H1 (cell line): ENCODE data around the gene SLC2A4. TPM values are rescaled to one million over a fixed set of nuclear protein-coding genes. Genes with fewer than 3 reads are reported as not detected.
A peak's percentile ranks its signal among the peaks of the same experiment; 100 is the strongest.

Source experiments
- CREB1 ChIP-seq: IDR thresholded peaks from 2 replicates; pipeline ENCODE4 v1.6.1; 2012; ENCODE audit warnings: inconsistent platforms
- E2F6 ChIP-seq: IDR thresholded peaks from 2 replicates; pipeline ENCODE4 v1.6.1; 2012; ENCODE audit warnings: inconsistent platforms
- EP300 ChIP-seq, 2 experiments: IDR thresholded peaks; 1 replicate in 1 of 2; 2 replicates in 1 of 2; pipeline ENCODE4 v1.6.1; 2011 to 2012; ENCODE audit warnings: low read depth in 2 of 2, low read length in 2 of 2, mild to moderate bottlenecking in 2 of 2, borderline replicate concordance in 1 of 2, inconsistent platforms in 1 of 2, moderate library complexity in 1 of 2
- JUN ChIP-seq: IDR thresholded peaks from 2 replicates; pipeline ENCODE4 v1.6.1; 2011; ENCODE audit warnings: low read depth, mild to moderate bottlenecking, improper control_type of control experiment, low read length
- POLR2A ChIP-seq, 2 experiments: IDR thresholded peaks; 1 replicate in 1 of 2; 2 replicates in 1 of 2; pipeline ENCODE4 v1.6.1; 2011; ENCODE audit warnings: low read depth in 2 of 2, low read length in 2 of 2, mild to moderate bottlenecking in 2 of 2; ENCODE audit errors: control extremely low read depth in 1 of 2
- POLR2AphosphoS5 ChIP-seq: IDR thresholded peaks from 2 replicates; pipeline ENCODE4 v1.6.1; 2011; ENCODE audit warnings: low read depth, low read length
- SAP30 ChIP-seq: fragments of 300-600 bp; sonication (generic); IDR thresholded peaks from 2 replicates; pipeline ENCODE4 v1.7.1; 2012; ENCODE audit warnings: low read length, moderate library complexity, mild to moderate bottlenecking, inconsistent platforms; ENCODE audit not compliant: insufficient read depth, insufficient replicate concordance
- SIX5 ChIP-seq: IDR thresholded peaks from 2 replicates; pipeline ENCODE4 v1.6.1; 2011; ENCODE audit warnings: mild to moderate bottlenecking, low read depth, low read length
- polyA plus RNA-seq, 7 experiments: library from polyadenylated mRNA; depleted of rRNA in 3 of 7; stranded (reverse) in 5 of 7; unstranded in 2 of 7; fragments of >200 nt in 5 of 7; fragments of 200-250 nt in 2 of 7; gene quantifications; 1 replicate in 5 of 7; 2 replicates in 1 of 7; 4 replicates in 1 of 7; pipeline versions ENCODE4 v1.2.1 to v1.2.3, GENCODE V29; 2011 to 2013; ENCODE audit warnings: missing spikeins in 2 of 7, mixed read lengths in 2 of 7
- total RNA-seq: library from RNA; stranded (reverse); fragmentation: NEBNext Ultra II Directional; extraction: Animal tissue kit (Norgen Biotek cat#: 25700); gene quantifications from 2 replicates; pipeline ENCODE4 v1.2.1, GENCODE V29; 2021

The SLC2A4 gene
- total and polyA plus RNA-seq, 2 of the 8 experiments (the other 6 are each of a cell fraction or from before 2014, with no cell fraction given): 5.7 to 6.9 TPM

GRCh38 chr17:7258731-7259554 lies 22.6 kb upstream of the SLC2A4 start (continued):
- no peak for TF ChIP-seq E2F6
- TF ChIP-seq POLR2A (IDR thresholded peaks at IDR 0.05; ENCODE audit: control extremely low read depth in 1 of 2, low read depth in 2 of 2, low read length in 2 of 2): peak; percentile 32 to 74; a peak in 2 of 3 replicates
- no peak for TF ChIP-seq EP300 (IDR thresholded peaks at IDR 0.05; ENCODE audit: borderline replicate concordance in 1 of 2, low read depth in 2 of 2, low read length in 2 of 2)
- no peak for TF ChIP-seq SIX5
- no peak for TF ChIP-seq JUN
- no peak for TF ChIP-seq CREB1
- TF ChIP-seq SAP30: no peak
- TF ChIP-seq POLR2AphosphoS5: peak; percentile 82
